ENCODE data around the gene AP1M1. TPM values are rescaled to one million over a fixed set of nuclear protein-coding genes. Genes with fewer than 3 reads are reported as not detected.
"Not testable (repeated sequence)": the region's sequence is repeated elsewhere in the genome, so short reads cannot be mapped to it uniquely, and the experiment has no call there.

Gene AP1M1
- total RNA-seq, 1 donor from 2014 or later, result 105 TPM

DNA sequence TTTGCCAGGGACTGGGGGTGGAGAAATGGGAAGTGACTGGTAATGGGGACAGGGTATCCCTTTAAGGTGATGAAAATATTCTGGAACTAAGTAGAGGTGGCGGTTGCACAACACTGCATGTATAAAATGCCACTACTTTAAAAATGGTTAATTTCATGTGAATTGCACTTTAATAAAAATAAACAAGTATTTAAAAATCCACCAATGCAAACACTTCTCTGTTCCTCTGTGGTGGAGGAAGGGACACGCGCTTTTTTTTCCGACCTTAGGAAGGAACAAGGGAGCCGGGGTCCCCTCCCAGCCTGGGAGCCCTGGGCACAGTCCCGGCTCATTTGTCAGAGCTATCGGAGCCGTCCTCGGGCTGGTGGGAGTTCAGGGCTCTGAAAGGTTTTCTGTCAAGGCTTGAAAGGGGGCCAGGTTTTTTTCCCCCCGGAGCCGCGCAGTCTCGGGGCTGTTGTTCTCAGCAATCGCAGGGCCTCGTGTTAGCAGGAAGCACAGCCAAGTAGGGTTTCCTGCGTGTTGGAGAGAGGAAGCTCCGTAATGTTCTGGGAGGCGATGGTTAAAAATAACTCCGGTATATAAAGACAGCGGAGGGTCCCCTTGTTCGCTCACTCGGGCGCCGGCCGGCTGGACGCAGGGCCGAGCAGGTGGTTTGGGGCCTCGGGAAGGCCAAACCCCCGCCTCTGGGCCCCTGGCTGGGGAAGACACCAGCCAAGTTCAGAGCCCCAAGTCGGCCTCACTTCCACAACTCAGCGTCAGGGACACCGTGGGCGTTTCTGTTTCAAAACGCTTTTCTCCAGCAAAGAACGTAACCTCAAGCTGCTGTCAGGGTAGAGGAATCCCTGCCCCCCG, 85.7 kb downstream of the AP1M1 start:
- no peak for DNase-seq (ENCODE audit: low read depth)
- H3K4me3 ChIP-seq (ENCODE audit: low read depth, low read length), result peak overlapping the region; percentile 16
- TF ChIP-seq, protein P1, sequence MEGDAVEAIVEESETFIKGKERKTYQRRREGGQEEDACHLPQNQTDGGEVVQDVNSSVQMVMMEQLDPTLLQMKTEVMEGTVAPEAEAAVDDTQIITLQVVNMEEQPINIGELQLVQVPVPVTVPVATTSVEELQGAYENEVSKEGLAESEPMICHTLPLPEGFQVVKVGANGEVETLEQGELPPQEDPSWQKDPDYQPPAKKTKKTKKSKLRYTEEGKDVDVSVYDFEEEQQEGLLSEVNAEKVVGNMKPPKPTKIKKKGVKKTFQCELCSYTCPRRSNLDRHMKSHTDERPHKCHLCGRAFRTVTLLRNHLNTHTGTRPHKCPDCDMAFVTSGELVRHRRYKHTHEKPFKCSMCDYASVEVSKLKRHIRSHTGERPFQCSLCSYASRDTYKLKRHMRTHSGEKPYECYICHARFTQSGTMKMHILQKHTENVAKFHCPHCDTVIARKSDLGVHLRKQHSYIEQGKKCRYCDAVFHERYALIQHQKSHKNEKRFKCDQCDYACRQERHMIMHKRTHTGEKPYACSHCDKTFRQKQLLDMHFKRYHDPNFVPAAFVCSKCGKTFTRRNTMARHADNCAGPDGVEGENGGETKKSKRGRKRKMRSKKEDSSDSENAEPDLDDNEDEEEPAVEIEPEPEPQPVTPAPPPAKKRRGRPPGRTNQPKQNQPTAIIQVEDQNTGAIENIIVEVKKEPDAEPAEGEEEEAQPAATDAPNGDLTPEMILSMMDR (conservative IDR thresholded peaks at IDR 0.05; ENCODE audit: low read depth, low read length), result no peak

DNA sequence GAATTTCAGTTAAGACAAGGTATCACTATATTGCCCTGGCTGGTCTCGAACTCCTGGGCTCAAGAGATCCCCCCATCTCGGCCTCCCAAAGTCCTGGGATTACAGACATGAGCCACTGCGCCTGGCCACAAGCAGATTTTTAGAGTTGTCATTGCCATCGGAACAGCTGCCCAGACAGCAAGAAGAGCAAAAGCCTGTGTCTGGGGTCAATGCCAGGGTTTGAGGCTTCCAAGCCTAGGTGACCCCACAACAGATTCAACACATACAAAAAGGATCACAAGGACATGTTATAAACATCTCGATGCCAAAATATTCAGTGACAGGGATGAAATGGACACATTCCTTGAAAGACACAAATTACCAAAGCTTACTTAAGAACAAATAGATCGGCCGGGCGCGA, 86.8 kb downstream of the AP1M1 start:
- DNase-seq (ENCODE audit: low read depth), result no peak
- TF ChIP-seq, protein P1 (conservative IDR thresholded peaks at IDR 0.05; ENCODE audit: low read depth, low read length), result no peak

DNA sequence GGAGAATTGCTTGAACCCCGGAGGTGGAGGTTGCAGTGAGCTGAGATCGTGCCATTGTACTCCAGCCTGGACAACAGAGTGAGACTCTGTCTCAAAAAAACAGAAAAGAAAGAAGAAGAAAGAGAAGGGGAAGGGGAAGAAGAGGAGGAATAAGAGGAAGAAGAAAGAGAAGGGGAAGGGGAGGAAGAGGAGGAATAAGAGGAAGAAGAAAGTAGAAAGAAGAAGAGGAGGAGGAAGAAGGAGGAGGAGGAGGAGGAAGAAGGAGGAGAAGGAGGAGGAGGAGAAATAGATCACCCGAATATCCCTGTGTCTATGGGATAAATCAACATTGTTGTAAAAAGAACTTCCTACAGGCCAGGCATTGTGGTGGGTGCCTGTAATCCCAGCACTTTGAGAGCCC, 87.4 kb downstream of the AP1M1 start:
- H3K4me3 ChIP-seq (ENCODE audit: low read depth, low read length); DNase-seq (ENCODE audit: low read depth): not testable (repeated sequence)

More for the DNA sequence above, 86.8 kb downstream of the AP1M1 start:
- H3K4me3 ChIP-seq (ENCODE audit: low read depth, low read length), result no peak overlapping the region

DNA sequence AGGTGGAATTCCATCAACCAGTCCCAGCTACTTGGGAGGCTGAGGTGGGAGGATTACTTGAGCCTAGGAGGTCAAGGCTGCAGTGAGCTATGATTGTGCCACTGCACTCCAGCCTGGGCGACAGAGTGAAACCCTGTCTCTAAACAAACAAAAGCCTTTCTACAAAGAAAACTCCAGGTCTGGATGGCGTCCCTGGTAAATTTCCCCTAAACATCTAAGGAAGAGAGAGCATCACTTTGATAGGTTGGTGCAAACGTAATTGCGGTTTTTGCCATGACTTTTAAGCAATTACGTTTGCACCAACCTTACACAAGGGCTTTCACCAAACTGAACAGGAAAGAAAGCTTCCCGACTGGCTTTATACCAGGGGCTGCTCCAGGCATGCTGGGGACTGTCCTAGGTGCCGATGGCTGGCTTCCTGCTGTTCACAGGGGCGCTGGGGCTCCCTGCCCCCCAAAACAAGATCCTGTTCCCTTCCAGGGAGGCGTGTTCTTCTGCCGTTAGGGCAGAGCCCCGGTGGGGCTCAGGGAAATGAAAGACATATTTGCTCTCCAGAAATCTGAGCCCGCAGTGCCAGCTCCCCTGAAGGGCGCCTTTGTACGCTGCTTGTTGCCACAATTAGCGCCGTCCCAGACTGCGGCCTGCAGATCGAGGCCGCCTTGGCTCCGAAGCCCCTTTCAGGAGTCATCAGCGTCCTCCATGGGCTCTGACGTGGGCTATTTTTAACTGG, 88.2 kb downstream of the AP1M1 start:
- DNase-seq (ENCODE audit: low read depth), result no peak
- no peak overlapping the region for H3K4me3 ChIP-seq (ENCODE audit: low read depth, low read length)
- TF ChIP-seq, protein P1 (conservative IDR thresholded peaks at IDR 0.05; ENCODE audit: low read depth, low read length), result no peak

DNA sequence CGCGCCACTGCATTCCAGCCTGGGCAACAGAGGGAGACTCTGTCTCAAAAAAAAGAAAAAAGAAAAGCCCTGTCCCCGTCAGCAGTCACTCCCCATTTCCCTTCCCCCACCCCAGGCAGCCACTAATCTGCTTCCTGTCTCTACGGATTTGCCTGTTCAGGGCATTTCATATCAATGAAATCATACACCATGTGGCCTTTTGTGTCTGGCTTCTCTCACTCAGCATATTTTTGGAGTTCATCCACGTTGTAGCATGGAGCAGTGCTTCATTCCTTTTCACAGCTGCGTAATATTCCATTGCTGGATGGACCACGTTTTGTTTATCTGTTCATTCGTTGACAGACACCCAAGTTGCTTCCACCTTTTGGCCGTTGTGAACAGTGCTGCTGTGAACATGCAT, 90.8 kb downstream of the AP1M1 start:
- TF ChIP-seq, protein P1 (conservative IDR thresholded peaks at IDR 0.05; ENCODE audit: low read depth, low read length), result no peak
- no peak overlapping the region for H3K4me3 ChIP-seq (ENCODE audit: low read depth, low read length)
- DNase-seq (ENCODE audit: low read depth), result no peak

DNA sequence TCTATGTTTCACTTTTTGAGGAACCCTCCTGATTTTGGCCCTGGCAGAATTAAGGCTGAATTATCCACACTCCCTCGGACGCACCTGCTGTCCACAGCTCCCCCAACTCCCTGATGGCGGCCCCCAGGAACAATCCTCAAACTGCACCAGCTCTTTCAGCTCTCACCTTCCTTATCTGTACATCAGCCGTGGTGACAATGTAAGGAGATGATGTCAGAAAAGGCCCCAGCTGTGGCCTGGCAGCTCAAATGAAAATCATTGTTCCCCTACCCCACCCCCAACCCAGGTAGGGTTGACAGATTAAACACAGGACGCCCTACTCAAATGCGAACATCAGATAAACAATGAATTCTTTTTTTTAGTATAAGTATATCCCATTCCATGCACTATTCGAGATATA, 91.9 kb downstream of the AP1M1 start:
- TF ChIP-seq, protein P1 (conservative IDR thresholded peaks at IDR 0.05; ENCODE audit: low read depth, low read length), result no peak
- no peak overlapping the region for H3K4me3 ChIP-seq (ENCODE audit: low read depth, low read length)
- DNase-seq (ENCODE audit: low read depth), result no peak

DNA sequence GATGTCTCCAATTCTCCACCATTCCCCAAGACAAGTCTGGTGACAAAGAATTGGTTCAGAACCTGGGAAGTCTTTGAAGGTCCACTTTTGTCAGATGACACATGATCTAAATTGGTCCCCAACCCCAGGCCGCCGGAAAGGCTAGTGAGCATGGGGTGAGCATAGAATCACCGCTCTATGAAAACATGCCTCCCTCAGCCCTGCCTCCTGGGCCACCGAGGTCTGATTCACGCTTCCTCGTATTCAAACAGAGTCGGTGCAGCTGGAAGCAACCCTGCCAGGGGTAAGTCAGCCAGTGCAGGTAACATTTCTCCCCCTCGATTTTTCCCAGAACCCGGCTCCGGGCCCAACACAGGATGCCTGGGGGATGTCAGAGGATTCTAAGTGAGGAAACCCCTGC, 93.0 kb downstream of the AP1M1 start:
- TF ChIP-seq, protein P1 (conservative IDR thresholded peaks at IDR 0.05; ENCODE audit: low read depth, low read length), result no peak

More for the DNA sequence above, 93.0 kb downstream of the AP1M1 start:
- no peak for DNase-seq (ENCODE audit: low read depth)
- no peak overlapping the region for H3K4me3 ChIP-seq (ENCODE audit: low read depth, low read length)

All from epithelial cell of proximal tubule (primary cell).